ENCODE results near the gene FAM107B. TPM values are rescaled to one million over a fixed set of nuclear protein-coding genes. Genes with fewer than 3 reads are reported as not detected.

The FAM107B gene
- total and polyA plus RNA-seq, 2 donors (not counting 3 experiments of a cell fraction or from before 2014, with no cell fraction given): 39.2 to 176 TPM

GRCh38 chr10:14563359-14563940 lies 211.2 kb downstream of the FAM107B start:
- H3K36me3 ChIP-seq (ENCODE audit: control insufficient read depth in 2 of 2, extremely low read depth in 1 of 2, insufficient read depth in 2 of 2, low read length in 2 of 2): peaks cover 12 to 13% of the 10 kb centered on the region in 2 experiments
- H3K27me3 ChIP-seq (ENCODE audit: control insufficient read depth in 2 of 2, insufficient read depth in 2 of 2, low read length in 2 of 2): no peaks in the 10 kb centered on the region
- H3K4me1 ChIP-seq (ENCODE audit: control insufficient read depth, extremely low read depth, insufficient read depth, low read length): peaks cover 29% of the 10 kb centered on the region
- no peak for DNase-seq (ENCODE audit: low read depth, low spot score)
- CTCF ChIA-PET: interaction anchor here (1.4 kb wide), 1 partner anchor 20 kb away, joined by 3 read pairs; no protein-coding TSS in a partner anchor
- dilution Hi-C loops (cut with MboI; ENCODE audit: extremely low pct_ligation_motif_present, low sequenced_read_pairs) (no loop called here), intact Hi-C loops (cut with micrococcal nuclease) (no loop called here)
- no peak overlapping the region for H3K9ac ChIP-seq (replicated peaks; ENCODE audit: extremely low read depth, insufficient read depth, low read length)
- TF ChIP-seq CTCF (IDR thresholded peaks at IDR 0.05; ENCODE audit: extremely low read depth in 1 of 2, insufficient read depth in 1 of 2, low read depth in 1 of 2, low read length in 2 of 2) (no peak), MAX (IDR thresholded peaks at IDR 0.05; ENCODE audit: insufficient read depth, insufficient read length) (no peak), POLR2A (IDR thresholded peaks at IDR 0.05; ENCODE audit: low read depth, low read length) (no peak), JUN (IDR thresholded peaks at IDR 0.05; ENCODE audit: borderline replicate concordance, insufficient read depth, insufficient read length, low read depth) (no peak), GATA2 (IDR thresholded peaks at IDR 0.05; ENCODE audit: insufficient read depth, insufficient read length, low read depth, low read length) (no peak), MYC (IDR thresholded peaks at IDR 0.05; ENCODE audit: low read depth, low read length) (no peak), EZH2 (IDR thresholded peaks at IDR 0.05; ENCODE audit: borderline replicate concordance, low read depth, low read length, severe bottlenecking) (no peak), POLR2AphosphoS5 (IDR thresholded peaks at IDR 0.05; ENCODE audit: insufficient read depth, low read depth, low read length) (no peak), FOS (IDR thresholded peaks at IDR 0.05; ENCODE audit: borderline replicate concordance, insufficient read depth, low read length) (no peak)
- peak; percentile 18 for FAIRE-seq
- POLR2A ChIA-PET: interaction anchor here (0.6 kb wide), 1 partner anchor 940 kb away, joined by 3 read pairs; no protein-coding TSS in a partner anchor
- no peak overlapping the region for H2AFZ ChIP-seq (ENCODE audit: low read depth, low read length)
- H3K79me2 ChIP-seq (ENCODE audit: control insufficient read depth, insufficient read depth, low read length): peaks cover 98% of the 10 kb centered on the region
- no TSS peak for BruUV-seq (replicated peaks)
- H3K9me3 ChIP-seq (replicated peaks; ENCODE audit: control insufficient read depth, insufficient read depth, low read length): no peaks in the 10 kb centered on the region
- H3K27ac ChIP-seq (ENCODE audit: insufficient read depth, low read depth, low read length): no peak overlapping the region
- H3K4me3 ChIP-seq (replicated peaks in 1 of 3; ENCODE audit: insufficient read depth in 1 of 3, low read depth in 1 of 3, low read length in 3 of 3): no peak overlapping the region
- H3K9me1 ChIP-seq (replicated peaks; ENCODE audit: control insufficient read depth, extremely low read depth, insufficient read depth, low read length): no peaks in the 10 kb centered on the region
- no peak overlapping the region for H3K4me2 ChIP-seq (ENCODE audit: insufficient read depth, low read length)
- H4K20me1 ChIP-seq (replicated peaks; ENCODE audit: control insufficient read depth, extremely low read depth, insufficient read depth, low read length): peaks cover 1% of the 10 kb centered on the region

Measured in endothelial cell of umbilical vein (primary cell).